ENCODE results near the gene TSPAN7.

Gene TSPAN7

DNA sequence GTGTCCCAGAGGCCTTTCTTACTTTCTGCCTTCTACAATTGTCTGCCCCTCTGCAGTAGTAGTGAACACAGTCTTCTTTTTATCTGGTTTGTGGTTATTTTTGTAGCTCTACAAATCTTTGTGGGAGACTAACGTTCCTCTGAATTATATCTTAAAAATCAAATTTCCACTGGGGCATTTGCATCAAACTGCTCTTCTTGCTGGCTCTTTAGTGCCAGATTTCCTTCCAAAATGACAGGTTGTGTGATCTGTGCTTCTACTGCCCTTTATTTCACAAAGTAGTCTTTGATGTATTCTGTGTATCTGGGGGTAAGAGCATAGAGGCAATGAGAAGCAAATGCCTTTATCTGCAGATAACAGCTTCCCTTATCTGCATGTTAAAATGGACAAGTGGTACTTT, 34.5 kb downstream of the TSPAN7 start:
- DNase-seq (ENCODE audit: low read depth): no peak

DNA sequence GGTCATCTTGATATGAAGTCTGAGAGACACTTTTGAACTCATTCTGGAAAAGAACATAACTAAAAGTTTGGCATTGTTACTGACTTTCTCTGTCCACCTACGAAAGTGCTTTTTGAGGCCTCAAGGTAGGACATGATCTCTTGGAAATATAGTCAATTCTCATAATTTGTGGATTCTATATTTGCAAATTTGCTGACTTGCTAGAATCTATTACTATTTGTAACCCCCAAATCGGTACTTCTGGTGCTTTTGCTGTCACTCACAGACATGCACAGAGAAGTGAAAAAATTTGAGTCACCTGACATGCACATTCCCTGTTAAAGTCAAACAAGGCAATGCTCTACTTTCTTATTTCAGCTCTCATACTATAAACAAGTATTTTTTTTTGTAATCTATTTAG, 35.6 kb downstream of the TSPAN7 start:
- DNase-seq (ENCODE audit: low read depth): no peak

DNA sequence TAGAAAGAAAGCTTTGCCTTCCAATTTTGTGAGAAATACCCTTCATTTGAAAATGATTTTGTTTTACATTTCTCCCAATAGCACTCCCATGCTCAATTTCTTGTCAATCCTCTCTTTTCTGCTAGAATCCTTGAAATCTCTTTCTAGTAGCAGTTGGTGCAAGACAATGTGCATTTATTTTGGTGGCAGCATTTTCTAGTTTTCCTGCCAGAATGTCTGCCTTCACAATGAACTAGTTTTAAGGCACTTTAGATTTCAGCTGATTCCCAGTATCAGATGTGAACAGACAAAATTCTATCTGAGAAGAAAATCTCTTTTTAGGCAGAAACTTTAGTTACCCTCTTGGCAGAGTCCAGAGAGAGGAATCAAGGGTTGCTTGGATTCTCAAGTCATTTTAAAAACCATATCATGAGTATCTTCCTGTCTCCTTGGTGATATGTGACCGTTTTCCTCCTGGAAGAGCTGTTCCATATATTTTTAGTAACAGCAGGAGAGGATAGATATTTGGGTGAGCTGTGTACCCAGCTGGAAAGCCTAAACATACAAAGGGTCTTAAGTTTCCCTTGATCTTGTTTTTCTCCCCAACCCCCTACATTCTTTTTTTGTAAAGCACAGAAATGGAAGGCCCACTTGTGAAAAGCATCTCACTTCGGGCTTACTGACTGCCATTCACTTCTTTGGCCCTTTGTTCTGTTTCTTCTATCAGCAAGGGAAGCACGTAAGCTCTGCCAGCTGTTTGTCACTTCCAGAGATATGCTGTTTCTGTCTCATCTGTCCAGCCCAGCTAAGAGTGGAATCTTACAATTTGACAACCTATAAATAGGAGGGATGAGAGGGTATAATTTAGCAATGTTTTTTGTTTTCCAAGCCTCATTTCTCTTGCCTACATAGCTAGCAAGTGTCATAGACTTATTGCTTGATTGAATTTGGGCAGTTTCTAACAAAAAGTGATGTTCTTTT, 38.7 kb downstream of the TSPAN7 start:
- DNase-seq (ENCODE audit: low read depth): no peak

DNA sequence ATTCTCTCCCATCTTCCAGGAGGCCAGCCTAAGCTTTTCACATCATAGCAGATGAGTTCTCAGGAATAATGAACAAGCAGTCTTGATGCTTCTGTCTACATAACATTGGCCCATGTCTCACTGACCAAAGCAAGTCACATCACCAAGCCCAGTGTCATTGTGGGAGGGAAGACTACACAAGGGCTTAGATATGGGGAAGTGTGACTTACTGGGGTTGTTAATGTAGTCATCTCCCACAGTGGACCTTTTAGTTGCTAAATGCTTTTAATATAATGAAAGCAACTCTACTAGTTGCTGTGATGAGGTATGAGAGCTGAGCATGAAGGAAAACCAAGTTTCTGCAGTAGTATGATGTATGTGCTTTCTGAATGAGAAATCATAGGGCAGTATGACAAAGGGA, 40.5 kb downstream of the TSPAN7 start:
- DNase-seq (ENCODE audit: low read depth): no peak

DNA sequence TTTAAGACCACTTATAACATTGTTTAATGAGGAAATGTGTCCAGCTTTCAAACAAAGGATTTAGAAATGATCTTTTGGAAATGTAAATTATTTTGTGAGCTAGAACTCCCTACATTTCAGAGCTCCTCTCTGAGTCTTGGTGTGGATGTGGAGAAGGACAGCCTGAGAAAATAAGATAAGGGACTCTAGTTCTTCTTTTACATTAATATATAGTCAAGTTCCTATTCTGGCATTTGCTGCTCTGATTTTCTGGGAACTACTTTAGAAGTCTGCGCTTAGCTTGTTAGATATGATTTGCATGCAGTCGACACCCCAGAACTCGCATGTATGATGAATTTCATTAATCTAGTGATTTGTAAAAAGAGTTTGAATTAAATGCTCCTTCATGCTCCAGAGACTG, 45.5 kb downstream of the TSPAN7 start:
- no peak for DNase-seq (ENCODE audit: low read depth)

DNA sequence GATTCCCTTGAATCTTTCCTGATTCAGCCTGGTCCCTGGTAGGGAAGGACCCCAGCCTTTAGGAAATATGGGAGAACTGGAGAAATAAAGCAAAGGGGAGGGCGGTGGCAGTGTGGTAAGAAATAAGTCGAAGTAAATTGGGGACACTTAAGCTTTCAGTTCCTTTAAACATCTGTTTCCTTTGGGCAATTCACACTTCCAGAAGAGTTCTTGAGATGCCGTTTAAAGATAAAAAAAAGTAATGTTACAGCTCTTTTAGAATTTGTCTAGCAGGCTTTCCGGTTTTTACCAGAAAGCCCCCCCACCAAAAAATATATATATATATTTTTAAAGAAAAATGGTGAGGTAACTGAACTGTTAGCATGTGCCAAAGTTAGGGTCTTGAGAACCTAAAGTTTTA, 46.6 kb downstream of the TSPAN7 start:
- DNase-seq (ENCODE audit: low read depth): no peak

DNA sequence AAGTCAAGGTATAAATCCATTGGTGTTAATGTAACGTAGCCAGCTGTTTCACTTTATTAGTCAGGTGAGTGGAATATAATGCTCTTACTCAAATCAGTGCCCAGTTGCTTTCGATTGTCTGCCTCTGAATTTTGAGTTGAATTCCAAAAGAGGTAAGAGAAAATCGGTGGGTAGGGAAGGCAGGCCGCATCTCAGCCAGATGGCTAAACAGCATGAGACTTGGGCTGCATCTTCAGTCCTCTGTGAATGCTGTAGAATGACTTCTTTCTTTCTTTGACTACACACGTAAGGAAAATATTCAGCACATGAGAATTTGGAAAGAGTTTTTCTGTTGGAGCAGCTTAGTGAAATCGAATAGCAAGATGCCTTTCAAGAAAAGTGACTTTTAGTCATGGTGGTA, 49.5 kb downstream of the TSPAN7 start:
- DNase-seq (ENCODE audit: low read depth): no peak

DNA sequence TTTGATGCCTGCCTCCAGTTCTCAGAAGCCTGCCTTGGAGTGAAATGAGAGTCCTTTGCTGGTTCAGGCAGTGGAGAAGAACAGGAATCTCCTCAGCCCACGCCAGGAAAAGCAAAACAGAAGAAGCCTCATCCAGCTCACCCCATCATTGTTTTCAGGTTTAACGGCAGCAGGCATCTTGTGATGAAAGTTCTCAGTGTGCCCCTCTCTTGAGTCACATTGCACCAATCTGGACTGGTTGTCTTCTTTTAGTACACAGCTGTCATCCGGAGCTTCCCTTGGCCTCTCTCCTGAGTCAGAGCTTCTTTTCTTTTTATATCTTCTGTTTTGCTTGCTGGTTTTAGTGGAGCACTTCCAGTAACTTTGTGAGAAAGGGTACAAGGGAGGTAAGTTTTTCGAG, 50.9 kb downstream of the TSPAN7 start:
- DNase-seq (ENCODE audit: low read depth): no peak

DNA sequence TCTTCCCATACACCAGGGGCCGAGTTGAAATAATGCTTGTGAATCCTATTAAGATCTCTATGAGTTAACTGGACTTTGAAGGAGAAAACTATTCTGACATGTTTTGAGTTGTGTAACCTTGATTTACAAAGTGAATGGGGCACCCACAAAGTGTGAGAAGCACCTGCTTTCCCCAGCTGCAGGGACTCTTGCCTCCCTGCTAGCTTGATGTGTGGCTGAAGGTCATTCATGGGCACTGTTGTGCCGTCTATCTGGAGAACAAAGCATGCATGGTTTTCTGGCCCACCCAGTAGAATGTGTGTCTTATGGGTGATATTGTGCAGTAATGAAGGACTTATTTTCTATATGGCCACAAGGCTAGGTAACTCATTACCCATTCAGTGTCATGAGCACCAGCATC, 53.1 kb downstream of the TSPAN7 start:
- no peak for DNase-seq (ENCODE audit: low read depth)

DNA sequence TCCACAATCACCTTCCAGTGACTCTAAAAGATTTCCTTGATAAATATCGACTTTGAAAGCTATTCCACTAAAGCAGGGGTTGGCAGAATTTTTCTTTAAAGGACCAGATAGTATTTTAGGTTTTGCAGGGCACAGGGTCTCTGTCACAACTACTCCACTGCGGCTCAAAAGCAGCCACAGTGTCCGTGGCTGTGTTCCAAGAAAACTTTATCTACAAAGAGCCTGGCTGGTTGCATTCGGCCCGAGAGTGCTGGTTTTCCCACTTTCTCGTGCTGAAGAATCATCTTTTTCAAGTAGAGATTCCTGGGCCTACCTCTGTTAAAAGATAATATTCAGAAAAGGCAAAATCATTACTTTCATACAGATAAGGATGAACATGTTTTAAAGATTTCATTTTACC, 55.6 kb downstream of the TSPAN7 start:
- no peak for DNase-seq (ENCODE audit: low read depth)

DNA sequence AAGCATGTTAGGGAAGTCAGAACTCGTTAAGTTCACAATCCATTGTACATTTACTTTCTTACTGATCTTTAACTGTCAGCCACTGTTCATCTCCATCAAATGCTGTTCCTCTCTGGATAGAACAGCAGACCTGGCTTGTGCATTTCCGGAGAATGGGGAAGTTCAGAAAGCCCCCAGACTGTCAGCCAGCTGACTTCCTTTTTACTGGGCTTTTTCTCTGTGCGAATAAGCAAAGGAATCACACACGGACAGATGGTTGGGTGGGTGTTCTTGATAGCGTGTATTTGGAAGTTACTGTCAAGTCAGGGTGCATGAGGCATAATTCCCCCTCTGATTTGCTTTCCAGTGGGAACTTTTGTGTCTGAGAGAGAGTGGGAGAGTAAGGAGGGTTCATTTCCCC, 56.8 kb downstream of the TSPAN7 start:
- DNase-seq (ENCODE audit: low read depth): no peak

DNA sequence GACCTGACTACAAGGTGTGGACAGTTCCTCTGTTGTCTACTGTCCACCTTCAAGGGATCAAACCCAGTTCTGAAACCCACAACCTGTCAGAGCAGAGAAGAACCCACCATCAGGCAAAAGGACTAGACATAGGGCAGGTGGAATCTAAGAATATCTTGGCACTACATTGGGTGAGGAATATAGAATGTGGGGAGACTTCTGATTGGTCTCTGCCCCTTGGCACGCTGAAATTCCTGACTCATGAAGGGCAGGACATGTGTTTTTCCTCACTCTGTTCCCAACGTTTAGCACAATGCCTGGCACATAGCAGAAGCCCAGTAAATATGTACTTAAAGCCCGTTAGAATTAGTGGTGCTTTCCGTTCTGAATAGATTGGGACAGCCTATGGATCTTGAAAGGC, 59.3 kb downstream of the TSPAN7 start:
- no peak for DNase-seq (ENCODE audit: low read depth)

DNA sequence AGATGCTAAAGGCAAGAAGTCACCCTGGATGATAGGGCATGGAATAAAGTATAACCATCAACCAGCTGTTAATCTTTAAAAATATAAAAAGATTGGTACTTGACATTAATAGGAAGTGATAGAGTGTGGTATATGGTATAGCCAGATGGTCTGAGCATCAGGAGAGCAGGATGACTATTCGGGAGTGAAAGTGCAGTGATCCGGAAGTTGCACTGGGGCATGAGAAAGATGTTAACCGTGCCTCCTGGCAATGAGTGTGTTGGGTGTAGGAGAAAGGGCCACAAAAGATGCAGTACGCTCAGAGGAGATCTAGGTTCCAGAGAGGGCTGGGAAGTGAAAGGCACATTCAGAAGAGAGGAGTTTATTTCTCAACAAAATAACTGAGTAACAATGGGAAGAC, 65.0 kb downstream of the TSPAN7 start:
- no peak for DNase-seq (ENCODE audit: low read depth)

DNA sequence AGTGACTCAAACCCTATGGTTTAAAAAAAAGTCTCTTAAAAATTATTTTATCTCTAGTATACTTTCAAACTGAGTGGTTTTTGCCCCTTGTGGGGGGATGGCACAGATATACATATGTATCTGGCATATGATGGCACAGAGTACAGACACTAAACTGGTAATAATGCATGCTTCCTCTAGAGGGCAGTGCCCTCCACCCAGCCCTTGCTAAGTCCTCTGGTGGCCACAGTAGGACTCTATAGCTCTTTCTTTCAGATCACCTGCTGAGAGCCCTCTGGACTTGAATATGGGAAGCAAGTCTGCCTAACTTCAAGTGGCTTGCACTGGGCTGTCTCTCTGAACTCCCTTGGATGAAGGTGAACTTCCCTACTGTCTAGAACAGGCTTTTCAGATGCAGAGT, 66.3 kb downstream of the TSPAN7 start:
- DNase-seq (ENCODE audit: low read depth): no peak

DNA sequence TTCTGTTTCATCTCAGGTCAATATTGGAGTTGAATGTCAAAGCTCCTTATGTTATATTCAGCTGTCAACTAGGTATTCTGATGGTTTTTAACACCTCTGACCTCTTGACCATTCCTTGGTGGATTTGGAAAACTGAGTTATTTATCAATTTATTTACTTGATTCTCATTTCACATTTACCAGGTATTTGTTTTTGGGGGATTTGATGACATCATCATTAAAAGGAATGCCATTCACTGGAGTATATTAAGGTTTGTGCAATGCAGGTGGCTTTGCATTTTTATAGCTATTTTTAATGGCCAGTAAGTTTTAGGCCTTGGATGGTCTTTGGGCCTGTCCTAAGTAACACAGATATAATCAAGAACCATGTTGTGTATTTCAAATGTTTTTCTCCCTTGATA, 67.2 kb downstream of the TSPAN7 start:
- DNase-seq (ENCODE audit: low read depth): no peak

DNA sequence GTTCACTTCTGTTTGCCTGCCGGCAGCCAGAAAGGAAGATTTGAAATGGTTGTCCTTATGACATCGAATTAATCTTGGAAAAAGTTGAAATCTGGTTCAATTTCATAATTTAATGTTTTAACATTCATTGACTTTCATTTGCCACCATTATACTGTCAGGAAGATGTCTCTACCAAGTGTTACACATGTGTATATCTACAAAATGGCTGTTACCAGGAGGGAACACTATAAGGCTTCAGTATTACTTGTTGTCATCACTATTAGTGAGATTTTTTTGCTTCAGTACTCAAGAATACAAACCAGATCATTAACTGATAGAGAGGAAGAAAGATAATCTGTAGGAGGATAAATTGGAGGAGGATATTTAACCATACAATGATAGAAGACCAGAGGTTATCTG, 71.2 kb downstream of the TSPAN7 start:
- no peak for DNase-seq (ENCODE audit: low read depth)

DNA sequence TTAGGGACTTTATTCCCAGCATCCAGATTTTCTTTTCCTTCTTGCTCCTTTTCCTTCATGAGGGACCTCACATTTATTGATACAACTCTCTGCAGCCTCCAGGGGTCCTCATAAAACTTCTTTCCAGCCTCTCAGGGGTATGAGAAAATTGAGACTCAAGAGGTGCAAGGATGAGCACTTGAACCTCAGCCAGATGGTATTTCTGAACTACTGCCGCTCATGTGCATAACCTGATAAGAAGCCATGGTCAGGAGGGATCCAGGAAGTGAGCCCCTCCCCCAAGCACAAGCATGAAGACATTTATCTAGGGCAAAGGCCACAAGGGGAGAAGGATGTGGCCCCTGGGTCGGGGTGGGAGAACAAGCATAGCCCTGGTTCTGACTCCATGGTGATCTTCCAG, 73.3 kb downstream of the TSPAN7 start:
- no peak for DNase-seq (ENCODE audit: low read depth)

DNA sequence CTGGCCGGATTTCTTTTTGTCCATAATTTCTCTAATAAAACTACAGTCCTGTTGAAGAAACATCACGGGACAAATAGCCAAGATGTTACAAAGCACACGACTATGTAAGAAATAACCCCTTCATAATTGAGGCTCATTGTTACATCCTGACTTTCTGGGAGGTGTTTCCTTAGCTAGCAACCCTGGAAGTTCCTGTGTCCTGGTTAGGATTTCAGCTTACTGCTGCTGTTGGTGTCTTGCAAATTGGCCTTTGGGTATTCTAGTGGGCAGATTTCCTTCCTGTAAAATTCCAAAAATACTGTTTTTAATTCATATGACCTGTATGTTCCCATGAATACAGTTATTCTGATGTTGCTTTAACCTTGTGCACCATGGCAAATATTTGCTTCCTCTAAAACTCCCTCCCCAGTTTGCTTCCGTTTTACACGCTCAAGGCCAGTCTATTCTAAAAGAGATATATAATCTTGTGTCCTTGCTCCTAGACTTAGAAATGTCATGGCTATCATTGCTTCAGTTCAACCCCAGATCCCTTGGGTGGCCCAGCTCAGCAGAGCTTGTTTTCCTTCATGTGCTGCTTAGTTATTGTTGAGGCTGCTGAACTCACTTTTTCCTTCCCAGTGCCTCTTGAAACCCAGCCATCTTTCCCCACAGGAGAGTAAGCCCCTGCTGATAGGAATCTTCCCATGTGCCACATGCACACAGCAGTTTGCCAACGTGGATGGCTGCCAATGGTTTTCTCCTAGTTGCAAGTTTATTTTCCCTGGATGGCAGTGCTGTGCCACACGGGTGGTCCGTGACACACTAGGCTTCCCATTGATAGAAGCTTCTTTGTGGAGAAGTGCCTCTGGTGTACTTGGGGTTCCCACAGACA, 75.8 kb downstream of the TSPAN7 start:
- DNase-seq (ENCODE audit: low read depth): no peak

DNA sequence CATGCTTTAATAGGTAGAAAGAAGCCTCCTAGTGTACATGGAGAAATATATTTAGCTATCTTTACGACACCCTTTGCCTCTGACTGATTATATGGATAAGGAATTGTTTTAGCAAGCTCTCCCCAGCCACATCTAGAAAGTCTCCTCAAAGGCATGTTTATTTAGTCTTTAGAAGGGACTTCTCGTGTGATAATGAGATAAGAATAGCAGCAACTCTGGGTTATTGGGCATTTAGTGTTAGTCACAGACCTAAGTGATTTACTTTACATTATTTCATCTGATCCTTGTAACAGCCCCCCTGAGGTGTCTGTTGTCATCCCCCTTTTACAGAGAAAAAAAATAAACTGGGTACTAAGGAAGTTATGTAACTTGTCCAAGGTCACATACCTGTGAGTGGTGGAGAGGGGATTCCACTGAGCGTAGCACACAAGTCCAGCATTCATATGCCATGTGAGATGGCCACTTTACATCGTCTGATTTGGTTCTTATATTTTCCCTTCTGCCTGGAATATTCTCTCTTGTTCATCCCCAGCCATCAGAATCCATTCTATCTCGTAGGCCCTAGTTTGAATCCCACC, 77.7 kb downstream of the TSPAN7 start:
- DNase-seq (ENCODE audit: low read depth): no peak

DNA sequence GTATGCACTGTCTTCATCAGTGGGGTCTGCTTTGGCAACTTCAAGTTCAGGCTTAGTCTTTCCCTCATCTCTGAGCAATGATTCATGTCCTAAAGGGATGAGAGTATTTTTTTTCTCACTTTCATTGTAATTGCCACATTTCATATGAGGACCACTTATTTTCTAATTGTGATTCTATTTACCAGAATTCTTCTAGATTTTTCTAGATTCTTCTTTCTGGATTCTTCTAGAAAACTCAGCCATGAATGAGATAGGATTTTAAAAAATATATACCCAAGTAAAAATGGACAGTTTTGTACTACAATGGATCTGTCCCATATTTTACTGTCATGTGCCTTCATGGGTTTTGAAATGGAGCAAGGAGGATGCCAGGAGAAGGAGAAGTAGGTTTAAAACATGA, 78.4 kb downstream of the TSPAN7 start:
- DNase-seq (ENCODE audit: low read depth): no peak

DNA sequence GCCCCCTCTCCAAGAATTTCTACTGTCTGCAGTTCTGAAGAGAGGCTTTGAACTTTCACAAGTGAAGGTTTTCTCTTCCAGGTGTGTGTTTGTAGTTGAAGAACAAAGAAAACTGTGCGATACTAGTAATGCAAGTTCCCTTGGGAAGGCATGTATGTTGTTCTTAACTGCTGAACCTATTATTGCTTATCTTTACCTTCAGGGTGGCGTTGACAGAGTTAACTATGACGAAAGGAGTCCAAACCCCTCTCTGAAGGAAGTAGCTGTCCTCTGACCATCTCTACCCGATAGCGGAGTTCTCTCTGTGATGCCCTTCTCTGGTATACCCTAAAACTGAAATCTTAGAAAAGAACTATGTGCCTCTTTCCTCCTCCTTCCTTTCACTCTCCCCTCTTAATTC, 79.9 kb downstream of the TSPAN7 start:
- no peak for DNase-seq (ENCODE audit: low read depth)

DNA sequence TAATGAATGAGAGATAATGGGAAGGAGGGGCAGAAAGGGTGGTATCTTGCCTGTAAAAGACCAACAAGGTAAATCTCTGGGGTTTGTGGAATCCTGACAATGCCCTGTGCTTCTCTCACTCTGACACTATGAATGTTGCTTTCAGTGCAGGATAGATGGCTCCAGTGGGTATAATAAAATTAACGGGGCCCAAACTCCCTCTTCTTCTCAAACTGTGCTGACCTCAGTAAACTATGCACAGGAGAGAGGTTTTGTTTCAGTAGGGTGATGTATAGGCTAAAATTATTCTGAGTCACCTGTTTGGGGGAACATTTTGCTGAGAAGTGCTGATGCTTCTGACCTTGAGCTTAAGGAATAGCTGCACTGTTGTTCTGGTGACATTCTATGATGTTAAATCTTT, 82.6 kb downstream of the TSPAN7 start:
- DNase-seq (ENCODE audit: low read depth): no peak

DNA sequence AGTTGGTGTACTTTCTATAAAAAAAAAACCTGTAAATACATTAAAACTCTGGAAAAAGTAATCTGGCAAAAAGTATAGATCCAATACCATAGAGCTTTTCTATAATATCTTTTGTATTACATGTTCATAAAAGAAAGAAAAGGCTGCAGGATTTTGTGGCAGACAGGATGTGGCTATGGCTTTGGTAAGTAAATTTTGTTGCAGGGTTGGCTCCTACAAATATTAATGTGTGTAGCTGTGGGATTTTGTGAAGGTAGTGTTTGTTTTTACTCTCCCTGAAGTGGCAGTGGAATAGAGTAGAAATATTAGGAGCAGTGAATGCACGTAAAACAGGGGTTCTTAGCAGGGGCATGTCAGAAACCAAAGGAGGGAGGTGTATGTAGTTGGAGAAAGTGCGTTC, 84.8 kb downstream of the TSPAN7 start:
- DNase-seq (ENCODE audit: low read depth): no peak

All from activated T-helper 1 cell treated with Interleukin-2 at 50 U/mL for 16 hours (primary cell).